ENCODE measurements around the gene TTLL11. TPM values are rescaled to one million over a fixed set of nuclear protein-coding genes. Genes with fewer than 3 reads are reported as not detected.

Gene TTLL11
- total RNA-seq, 1 experiment from 2014 or later, result 1.5 TPM

- Histone ChIP-seq H2BK20ac (ENCODE audit: low read depth, low read length, poor library complexity, severe bottlenecking) (no peak overlapping the region), H2BK15ac (ENCODE audit: low read depth, low read length) (no peak overlapping the region), H3K56ac (ENCODE audit: insufficient read length, low read depth, low read length) (no peak overlapping the region), H3K18ac (ENCODE audit: insufficient read length, low read depth, low read length) (no peak overlapping the region), H3K79me2 (ENCODE audit: insufficient read depth, low read length) (no peaks in the 10 kb centered on the region), H2BK120ac (ENCODE audit: low read depth, low read length, poor library complexity, severe bottlenecking) (no peak overlapping the region), H3K23ac (ENCODE audit: insufficient read length, low read depth, low read length) (no peak overlapping the region), H3K9me3 (ENCODE audit: control insufficient read depth, low read depth, low read length) (no peaks in the 10 kb centered on the region), H3K23me2 (ENCODE audit: insufficient read length, low read depth, low read length, poor library complexity, severe bottlenecking) (no peaks in the 10 kb centered on the region), H4K91ac (ENCODE audit: insufficient read length, low read depth, low read length) (no peak overlapping the region), H3K27ac (ENCODE audit: insufficient read length, low read depth, low read length) (no peak overlapping the region), H4K8ac (replicated peaks; ENCODE audit: insufficient read length, low read depth, low read length) (no peak overlapping the region), H3K27me3 (ENCODE audit: insufficient read depth, low read length) (no peaks in the 10 kb centered on the region), H3K4ac (ENCODE audit: low read depth, low read length) (no peak overlapping the region), H2BK5ac (ENCODE audit: insufficient read length, low read length) (no peak overlapping the region), H3K4me1 (ENCODE audit: insufficient read depth, low read length) (peaks cover 3% of the 10 kb centered on the region; the same call in 1 of the 2 replicates), H2AFZ (ENCODE audit: low read length) (no peak overlapping the region), H3K4me2 (ENCODE audit: insufficient read depth, insufficient read length, low read length) (no peak overlapping the region), H3K14ac (ENCODE audit: insufficient read depth, low read length) (no peak overlapping the region), H2AK5ac (ENCODE audit: insufficient read length, low read length) (no peak overlapping the region), H3K9ac (ENCODE audit: extremely low read depth, insufficient read length, low read length) (no peak overlapping the region), H3T11ph (ENCODE audit: low read length) (no peak overlapping the region), H3K79me1 (ENCODE audit: insufficient read depth, low read depth, low read length, poor library complexity, severe bottlenecking) (no peaks in the 10 kb centered on the region), H2BK12ac (ENCODE audit: insufficient read length, low read depth, low read length) (no peak overlapping the region), H4K5ac (ENCODE audit: insufficient read length, low read depth, low read length) (no peak overlapping the region), H4K20me1 (ENCODE audit: control insufficient read depth, insufficient read depth, insufficient read length) (no peaks in the 10 kb centered on the region)
- Mint-ChIP-seq H3K4me3 (no peak overlapping the region), H3K9me3 (no peaks in the 10 kb centered on the region), H3K27me3 (ENCODE audit: low read depth) (no peaks in the 10 kb centered on the region), H3K36me3 (ENCODE audit: insufficient read depth in 1 of 3, low read depth in 3 of 3) (no peaks in the 10 kb centered on the region), H3K4me1 (peaks cover 14% of the 10 kb centered on the region in 2 experiments), H3K27ac (no peak overlapping the region)
- WGBS (ENCODE audit: extremely low coverage, insufficient read length, low lambda C conversion rate), result no CpG with 5 or more reads among the region's 3 CpGs
- TF ChIP-seq CTCF (conservative IDR thresholded peaks at IDR 0.05), result no peak
- DNase-seq, result no peak
Measured at GRCh38 chr9:122029898-122030297, 63.2 kb downstream of the TTLL11 start.

Measured in H9 (cell line).